Measurements from ENCODE around the gene PLA2G2E. TPM values are rescaled to one million over a fixed set of nuclear protein-coding genes. Genes with fewer than 3 reads are reported as not detected.
"Not testable (repeated sequence)": the region's sequence is repeated elsewhere in the genome, so short reads cannot be mapped to it uniquely, and the experiment has no call there.

Gene PLA2G2E
- total RNA-seq, 2 donors from 2014 or later = not detected

DNA sequence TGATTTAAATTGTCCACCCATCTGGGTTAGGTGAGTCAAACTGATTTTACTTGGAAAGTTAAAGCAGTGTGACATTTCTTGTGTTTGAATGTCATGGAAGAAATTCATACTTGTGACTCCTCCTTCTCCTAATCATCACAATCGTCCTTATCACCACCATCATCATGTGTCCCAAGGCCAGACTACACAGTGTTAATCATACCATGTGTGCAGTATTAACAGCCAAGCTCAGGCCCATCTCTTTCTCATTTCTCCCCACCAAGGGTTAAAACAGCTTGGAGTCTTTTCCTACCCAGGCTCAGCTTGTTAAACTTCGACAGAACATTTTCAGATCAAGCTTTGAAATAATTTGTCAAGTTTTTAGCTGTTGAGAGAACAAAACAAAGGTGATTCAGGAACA, 22.5 kb upstream of the PLA2G2E start:
- H3K27ac Mint-ChIP-seq = no peak overlapping the region
- DNase-seq (ENCODE audit: low spot score) (no peak), ATAC-seq (no peak)
- no peaks in the 10 kb centered on the region for H3K36me3 Mint-ChIP-seq
- no peaks in the 10 kb centered on the region for H3K4me1 Mint-ChIP-seq (ENCODE audit: low read depth in 2 of 2)
- no peak overlapping the region for H3K4me3 Mint-ChIP-seq
- H3K27me3 Mint-ChIP-seq = peaks cover 25 to 32% of the 10 kb centered on the region in 2 donors
- no peaks in the 10 kb centered on the region for H3K9me3 Mint-ChIP-seq

DNA sequence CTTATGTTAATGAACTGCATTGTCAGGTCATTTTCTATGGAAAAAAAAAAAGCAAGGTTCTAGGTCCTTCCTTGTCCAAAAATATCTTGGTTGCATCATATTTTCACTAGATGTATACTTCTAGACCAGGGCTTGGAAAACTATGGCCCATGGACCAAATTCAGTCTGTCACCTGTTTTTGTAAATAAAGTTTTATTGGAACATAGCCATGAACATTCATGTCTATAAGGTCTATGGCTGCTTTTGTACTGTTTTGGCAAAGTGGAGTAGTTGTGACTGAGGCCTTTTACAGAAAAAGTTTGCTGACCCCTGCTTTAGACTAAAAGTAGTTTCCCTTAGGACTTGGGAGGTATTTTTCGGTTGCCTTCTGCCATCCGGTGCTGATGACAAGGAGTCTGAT, 19.2 kb upstream of the PLA2G2E start:
- DNase-seq (ENCODE audit: low spot score) = no peak
- H3K9me3 Mint-ChIP-seq = no peaks in the 10 kb centered on the region
- no peak for ATAC-seq
- no peaks in the 10 kb centered on the region for H3K4me1 Mint-ChIP-seq (ENCODE audit: low read depth in 2 of 2)
- H3K36me3 Mint-ChIP-seq = no peaks in the 10 kb centered on the region
- peaks cover 19 to 21% of the 10 kb centered on the region in 2 donors for H3K27me3 Mint-ChIP-seq
- H3K27ac Mint-ChIP-seq = no peak overlapping the region
- H3K4me3 Mint-ChIP-seq = no peak overlapping the region

DNA sequence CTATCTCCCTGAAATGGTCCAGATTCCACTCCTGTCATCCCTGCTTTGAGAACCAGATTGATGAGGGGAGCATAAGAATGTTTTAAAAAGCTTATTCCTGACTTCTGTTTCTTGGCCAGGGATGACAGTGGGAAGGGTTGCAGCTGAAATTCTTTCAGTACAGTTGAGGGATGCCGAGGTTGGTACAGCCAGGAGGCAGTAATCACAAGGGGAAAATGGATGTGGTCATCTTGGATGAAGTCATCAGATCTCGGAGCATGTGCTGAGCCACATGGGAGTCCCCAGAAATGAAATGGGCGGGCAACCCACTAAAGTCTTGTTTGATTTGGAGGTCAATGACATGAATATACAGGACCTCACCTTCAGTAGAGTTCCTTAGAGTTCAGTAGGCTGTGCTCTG, 18.7 kb upstream of the PLA2G2E start:
- ATAC-seq (no peak), DNase-seq (ENCODE audit: low spot score) (no peak)
- Mint-ChIP-seq H3K9me3 (no peaks in the 10 kb centered on the region), H3K4me3 (no peak overlapping the region), H3K27me3 (peaks cover 19 to 21% of the 10 kb centered on the region in 2 donors), H3K36me3 (no peaks in the 10 kb centered on the region), H3K4me1 (ENCODE audit: low read depth in 2 of 2) (no peaks in the 10 kb centered on the region), H3K27ac (no peak overlapping the region)

DNA sequence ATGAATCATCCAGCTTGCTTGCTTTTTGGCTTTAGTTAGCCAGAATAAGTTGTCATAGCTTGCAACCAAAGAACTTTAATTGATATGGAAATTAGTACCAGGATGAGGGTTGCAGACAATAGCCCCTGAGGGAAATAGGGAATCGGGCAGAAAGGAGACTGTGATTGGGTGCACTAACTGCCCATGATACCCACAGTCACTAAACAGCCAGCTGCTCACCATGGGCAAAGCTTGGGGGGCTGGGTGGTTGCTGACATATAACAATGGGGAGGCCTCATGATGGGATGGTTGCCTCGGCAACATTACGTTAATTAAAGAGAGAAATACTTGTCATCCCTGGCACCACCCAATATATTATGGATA, 17.8 kb upstream of the PLA2G2E start:
- no peak for DNase-seq (ENCODE audit: low spot score)
- H3K4me3 Mint-ChIP-seq = no peak overlapping the region
- no peak overlapping the region for H3K27ac Mint-ChIP-seq
- H3K27me3 Mint-ChIP-seq = peaks cover 12 to 14% of the 10 kb centered on the region in 2 donors
- no peak for ATAC-seq
- no peaks in the 10 kb centered on the region for H3K36me3 Mint-ChIP-seq
- H3K4me1 Mint-ChIP-seq (ENCODE audit: low read depth in 2 of 2) = no peaks in the 10 kb centered on the region
- H3K9me3 Mint-ChIP-seq = no peaks in the 10 kb centered on the region

DNA sequence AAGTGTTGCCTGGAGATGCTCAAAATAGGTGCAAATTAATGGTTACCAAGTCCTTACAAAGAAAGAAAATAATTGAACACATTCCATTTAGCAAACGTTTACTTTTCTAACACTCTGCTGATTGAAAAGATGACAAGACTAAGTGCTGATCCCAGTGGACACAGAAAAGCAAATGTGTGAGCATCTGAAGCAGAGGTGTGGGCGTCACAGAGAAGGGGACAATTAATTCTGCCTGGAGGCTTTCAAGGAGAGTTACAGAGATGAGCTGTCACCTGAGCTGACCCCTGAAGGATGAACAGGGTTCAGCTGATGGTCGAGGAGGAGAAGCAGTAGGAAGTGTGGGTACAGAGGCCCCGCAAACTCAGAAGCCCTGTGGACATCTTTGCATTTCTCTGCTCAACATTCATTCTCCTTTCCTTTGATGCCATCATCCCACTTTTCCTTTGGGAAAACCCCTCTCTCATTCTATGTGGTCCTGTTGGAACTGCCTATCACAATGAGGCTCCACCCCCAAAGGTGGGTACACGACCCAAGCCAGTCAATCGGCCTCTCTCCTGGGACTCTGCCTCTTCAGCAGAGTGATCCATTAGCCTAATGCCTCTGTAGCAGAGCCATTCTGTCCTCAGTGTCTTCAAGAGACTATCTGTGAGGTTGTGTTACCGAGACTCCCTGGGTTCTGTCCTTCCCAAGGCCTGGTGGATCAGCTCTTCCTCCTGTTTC, 17.2 kb upstream of the PLA2G2E start:
- peaks cover 8 to 15% of the 10 kb centered on the region in 2 donors for H3K27me3 Mint-ChIP-seq
- H3K4me3 Mint-ChIP-seq = no peak overlapping the region
- no peaks in the 10 kb centered on the region for H3K4me1 Mint-ChIP-seq (ENCODE audit: low read depth in 2 of 2)
- no peak for DNase-seq (ENCODE audit: low spot score)
- no peaks in the 10 kb centered on the region for H3K36me3 Mint-ChIP-seq
- H3K27ac Mint-ChIP-seq = no peak overlapping the region
- no peak for ATAC-seq
- H3K9me3 Mint-ChIP-seq = no peaks in the 10 kb centered on the region

DNA sequence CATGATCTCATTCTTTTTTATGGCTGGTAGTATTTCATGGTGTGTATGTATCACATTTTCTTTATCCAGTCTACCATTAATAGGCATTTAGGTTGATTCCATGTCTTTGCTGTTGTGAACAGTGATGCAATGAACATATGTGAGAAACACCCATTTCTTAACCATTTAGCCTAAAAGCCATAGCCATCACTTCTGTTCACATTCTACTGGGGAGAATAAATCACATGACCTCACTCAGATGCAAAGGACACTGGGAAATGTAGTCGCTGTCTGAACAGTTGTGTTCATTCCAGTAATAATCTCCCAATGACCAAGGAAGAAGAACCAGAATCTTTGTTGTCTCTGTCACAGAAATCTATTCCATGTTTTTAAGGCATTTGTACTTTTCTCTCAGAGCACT, 15.1 kb upstream of the PLA2G2E start:
- H3K4me3 Mint-ChIP-seq = no peak overlapping the region
- peaks cover 0 to 8% of the 10 kb centered on the region in 2 donors for H3K27me3 Mint-ChIP-seq
- H3K36me3 Mint-ChIP-seq = no peaks in the 10 kb centered on the region
- no peak for ATAC-seq
- H3K9me3 Mint-ChIP-seq = no peaks in the 10 kb centered on the region
- H3K4me1 Mint-ChIP-seq (ENCODE audit: low read depth in 2 of 2) = no peaks in the 10 kb centered on the region
- DNase-seq (ENCODE audit: low spot score) = no peak
- no peak overlapping the region for H3K27ac Mint-ChIP-seq

DNA sequence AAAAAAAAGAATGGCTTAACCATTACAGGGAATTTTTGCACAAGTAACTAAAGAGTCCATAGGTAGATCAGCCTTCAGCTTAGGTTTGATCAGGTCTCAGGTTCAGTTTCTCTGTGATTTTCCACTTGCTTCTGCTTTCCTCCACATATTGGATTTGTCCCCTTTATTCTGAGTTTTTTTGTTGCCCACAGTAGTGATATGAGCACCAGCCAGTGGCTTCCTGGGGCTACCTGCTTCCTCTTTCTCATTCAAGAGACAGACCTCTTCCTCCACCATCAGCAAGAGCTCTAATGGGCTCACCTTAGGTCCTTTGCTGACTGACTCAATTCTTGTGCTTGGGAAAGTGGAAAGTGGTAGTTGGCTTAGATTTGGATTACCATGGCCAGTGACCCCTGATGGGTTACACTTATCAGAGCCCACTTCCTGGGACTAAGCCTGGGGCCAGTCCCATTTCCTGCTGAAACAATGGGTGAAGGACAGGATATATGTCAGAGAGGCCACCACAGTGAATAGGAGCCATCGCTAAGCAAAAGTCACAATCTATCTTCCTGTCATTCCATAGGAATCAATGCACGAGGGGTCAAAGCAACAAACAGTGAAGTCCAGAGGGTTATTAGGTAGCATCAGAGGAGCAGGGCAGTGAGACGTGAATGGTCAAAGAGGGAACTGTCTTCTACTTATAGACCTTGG, 12.8 kb upstream of the PLA2G2E start:
- Mint-ChIP-seq H3K4me1 (ENCODE audit: low read depth in 2 of 2) (no peaks in the 10 kb centered on the region), H3K27me3 (peaks cover 4 to 8% of the 10 kb centered on the region in 2 donors), H3K4me3 (no peak overlapping the region), H3K36me3 (peaks cover 15% of the 10 kb centered on the region), H3K27ac (no peak overlapping the region), H3K9me3 (peaks cover 10% of the 10 kb centered on the region)
- no peak for DNase-seq (ENCODE audit: low spot score)
- no peak for ATAC-seq

DNA sequence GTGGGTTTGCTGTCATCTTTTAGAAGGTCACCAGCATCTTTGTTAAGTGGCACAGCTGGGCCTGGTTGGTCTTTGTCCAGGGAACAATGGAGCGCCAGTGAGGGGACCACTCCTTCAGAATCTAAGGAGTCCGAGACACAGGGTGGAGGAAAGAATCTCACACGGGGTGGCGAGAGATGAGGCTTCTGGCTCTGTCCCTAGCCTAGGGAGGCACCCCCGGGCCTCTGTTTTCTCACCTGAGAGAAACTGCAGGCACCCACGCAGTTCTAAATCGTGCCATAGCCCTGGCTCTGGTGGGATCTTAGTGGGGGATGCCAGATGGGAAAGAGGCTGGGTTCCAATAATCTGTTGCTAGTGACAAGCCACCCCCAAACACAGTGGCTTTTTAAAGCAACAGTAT, 10.9 kb upstream of the PLA2G2E start:
- no peak for ATAC-seq
- Mint-ChIP-seq H3K4me3 (no peak overlapping the region), H3K36me3 (peaks cover 15% of the 10 kb centered on the region), H3K27ac (no peak overlapping the region), H3K9me3 (peaks cover 10% of the 10 kb centered on the region), H3K27me3 (peaks cover 9 to 11% of the 10 kb centered on the region in 2 donors), H3K4me1 (ENCODE audit: low read depth in 2 of 2) (no peaks in the 10 kb centered on the region)
- no peak for DNase-seq (ENCODE audit: low spot score)

DNA sequence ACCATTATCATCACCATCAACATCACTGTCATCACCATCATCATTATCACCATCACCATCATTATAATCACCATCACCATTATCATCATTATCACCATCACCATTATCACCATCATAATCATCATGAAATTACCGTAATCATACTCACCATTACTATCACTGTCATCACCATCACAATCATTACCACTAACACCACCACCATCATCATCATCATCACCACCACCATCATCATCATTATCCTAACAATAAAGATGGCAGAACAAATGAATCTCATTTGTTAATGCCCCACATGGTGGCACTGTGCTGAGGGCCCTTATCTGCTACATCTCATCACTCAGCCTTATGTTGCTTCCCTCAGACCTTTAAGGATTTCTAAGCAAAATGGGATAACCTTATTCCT, 9.4 kb upstream of the PLA2G2E start:
- Mint-ChIP-seq H3K36me3 (peaks cover 15% of the 10 kb centered on the region), H3K27me3 (peaks cover 8 to 16% of the 10 kb centered on the region in 2 donors), H3K4me3 (no peak overlapping the region), H3K9me3 (peaks cover 10% of the 10 kb centered on the region), H3K27ac (no peak overlapping the region), H3K4me1 (ENCODE audit: low read depth in 2 of 2) (no peaks in the 10 kb centered on the region)
- ATAC-seq (no peak), DNase-seq (ENCODE audit: low spot score) (no peak)

DNA sequence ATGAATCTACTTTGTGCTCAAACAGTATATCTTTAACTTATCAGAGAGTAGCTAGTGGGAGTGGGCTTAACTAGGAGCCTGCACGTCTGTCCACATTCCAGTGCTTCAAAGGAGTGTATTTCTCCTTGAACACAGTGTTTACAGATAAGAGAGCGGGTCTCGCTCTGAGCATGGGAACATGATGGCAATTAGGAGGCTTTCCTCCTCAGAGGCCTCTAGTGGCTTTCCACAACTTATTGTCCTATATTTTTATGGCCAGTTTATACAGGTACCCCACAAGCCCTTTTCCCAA, 3.7 kb upstream of the PLA2G2E start:
- DNase-seq (ENCODE audit: low spot score); H3K9me3 Mint-ChIP-seq; H3K4me3 Mint-ChIP-seq; H3K27ac Mint-ChIP-seq; H3K4me1 Mint-ChIP-seq (ENCODE audit: low read depth in 2 of 2); ATAC-seq; H3K36me3 Mint-ChIP-seq: not testable (repeated sequence)
- peaks cover 7 to 11% of the 10 kb centered on the region in 2 donors for H3K27me3 Mint-ChIP-seq

DNA sequence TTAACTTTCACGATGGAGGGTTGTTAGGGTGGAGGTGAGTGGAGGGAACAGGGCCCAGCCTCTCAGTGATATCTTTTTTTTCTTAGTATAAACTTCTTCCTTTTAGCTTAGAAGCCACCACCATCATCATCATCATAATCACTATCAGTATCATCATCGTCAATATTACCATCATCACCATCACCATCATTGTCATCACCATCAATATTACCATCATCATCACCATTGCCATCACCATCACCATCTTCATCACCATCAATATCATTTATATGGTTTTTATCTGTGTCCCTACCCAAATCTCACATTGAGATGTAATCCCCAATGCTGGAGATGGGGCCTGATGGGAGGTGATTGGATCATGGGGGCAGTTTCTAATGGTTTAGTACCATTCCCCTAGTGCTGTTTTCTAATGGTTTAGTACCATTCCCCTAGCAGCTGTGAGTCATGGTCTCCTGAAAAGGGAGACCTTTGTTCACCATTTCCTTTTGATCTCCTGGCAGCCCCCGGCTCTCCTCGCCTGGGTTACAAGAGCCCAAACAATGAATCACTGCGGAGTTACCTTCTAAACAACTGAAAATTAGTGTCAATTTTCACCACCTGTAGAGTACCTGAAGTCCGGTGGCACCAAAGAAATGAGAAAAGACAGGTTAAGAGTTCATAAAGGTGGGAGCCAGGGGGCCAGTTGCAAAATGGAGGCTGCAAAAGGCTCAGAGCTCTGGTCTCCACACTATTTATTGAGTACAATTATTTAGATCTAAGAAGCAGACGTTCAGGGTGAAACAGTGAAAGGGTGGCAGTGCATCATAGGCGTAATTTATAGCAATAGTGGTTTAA, 3.1 kb upstream of the PLA2G2E start:
- H3K27me3 Mint-ChIP-seq = peaks cover 7 to 11% of the 10 kb centered on the region in 2 donors
- DNase-seq (ENCODE audit: low spot score) = no peak
- no peak overlapping the region for H3K27ac Mint-ChIP-seq
- peaks cover under 1% of the 10 kb centered on the region for H3K36me3 Mint-ChIP-seq
- H3K9me3 Mint-ChIP-seq = no peaks in the 10 kb centered on the region
- no peak overlapping the region for H3K4me3 Mint-ChIP-seq
- no peak for ATAC-seq
- H3K4me1 Mint-ChIP-seq (ENCODE audit: low read depth in 2 of 2) = no peaks in the 10 kb centered on the region

DNA sequence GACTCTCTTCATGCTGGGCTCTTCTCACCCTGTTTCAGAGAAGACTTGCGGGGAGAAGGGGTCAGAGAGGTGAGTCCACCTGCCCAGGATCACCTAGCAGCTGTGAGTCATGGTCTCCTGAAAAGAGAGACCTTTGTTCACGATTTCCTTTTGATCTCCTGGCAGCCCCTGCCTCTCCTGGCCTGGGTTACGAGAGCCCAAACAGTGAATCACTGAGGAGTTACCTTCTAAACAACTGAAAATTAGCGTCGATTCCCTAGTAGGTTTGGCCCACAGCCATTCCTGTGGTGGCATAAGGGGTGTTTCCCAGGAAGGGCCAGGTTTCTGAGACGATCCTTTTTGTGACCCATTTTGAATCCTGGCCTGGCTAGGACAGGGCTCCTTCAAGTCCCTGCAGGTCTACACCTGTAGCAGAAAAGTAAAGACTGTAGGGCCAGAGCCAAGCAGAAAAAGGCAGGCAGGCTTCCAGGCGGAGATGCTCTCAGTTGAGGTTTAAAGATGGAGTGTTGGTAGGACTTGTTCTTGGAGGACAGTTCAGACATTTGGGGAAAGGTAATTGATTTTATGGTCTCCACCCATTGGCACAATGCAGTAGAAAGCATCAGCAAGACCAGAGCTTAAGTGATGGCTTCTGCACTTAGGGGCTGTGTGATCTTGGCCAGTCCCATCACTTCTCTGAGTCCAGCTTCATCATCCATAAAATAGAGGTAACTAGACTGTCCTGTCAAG, 2.1 kb upstream of the PLA2G2E start:
- no peak overlapping the region for H3K4me3 Mint-ChIP-seq
- DNase-seq (ENCODE audit: low spot score) (no peak), ATAC-seq (no peak)
- H3K4me1 Mint-ChIP-seq (ENCODE audit: low read depth in 2 of 2) = no peaks in the 10 kb centered on the region
- no peak overlapping the region for H3K27ac Mint-ChIP-seq
- peaks cover 7 to 11% of the 10 kb centered on the region in 2 donors for H3K27me3 Mint-ChIP-seq
- no peaks in the 10 kb centered on the region for H3K9me3 Mint-ChIP-seq
- no peaks in the 10 kb centered on the region for H3K36me3 Mint-ChIP-seq

DNA sequence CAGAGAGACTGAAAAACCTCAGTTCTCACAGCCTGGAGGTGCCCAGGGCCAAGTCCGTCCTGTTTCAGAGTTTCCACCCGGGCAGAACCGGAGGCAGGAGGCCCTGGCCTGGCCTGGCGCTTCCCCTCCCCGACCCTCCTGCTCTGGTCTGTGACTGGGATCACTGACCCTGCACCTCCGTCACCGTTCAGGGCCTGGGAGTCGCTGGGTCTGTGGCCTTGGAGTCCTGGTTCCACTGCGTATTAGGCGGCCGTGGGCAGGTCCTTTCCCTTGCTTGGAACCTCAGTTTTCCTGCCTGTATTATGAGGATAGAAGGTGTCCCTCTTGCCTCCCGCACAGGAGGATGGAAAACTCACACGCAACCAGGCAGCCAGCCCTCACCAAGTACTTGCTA, 533 bp upstream of the PLA2G2E start:
- peaks cover under 1 to 5% of the 10 kb centered on the region in 2 donors for H3K27me3 Mint-ChIP-seq
- no peaks in the 10 kb centered on the region for H3K4me1 Mint-ChIP-seq (ENCODE audit: low read depth in 2 of 2)
- ATAC-seq = no peak
- H3K9me3 Mint-ChIP-seq = no peaks in the 10 kb centered on the region
- no peak for DNase-seq (ENCODE audit: low spot score)
- H3K4me3 Mint-ChIP-seq = no peak overlapping the region
- no peaks in the 10 kb centered on the region for H3K36me3 Mint-ChIP-seq
- H3K27ac Mint-ChIP-seq = no peak overlapping the region

Measured in natural killer cell treated with Interleukin-12 subunit alpha and Interleukin-12 subunit beta and Interleukin-15 and Interleukin-18, amount 100 ng/mL, for 72 hours (primary cell).